Measurements from ENCODE around the gene PIGS.

DNA sequence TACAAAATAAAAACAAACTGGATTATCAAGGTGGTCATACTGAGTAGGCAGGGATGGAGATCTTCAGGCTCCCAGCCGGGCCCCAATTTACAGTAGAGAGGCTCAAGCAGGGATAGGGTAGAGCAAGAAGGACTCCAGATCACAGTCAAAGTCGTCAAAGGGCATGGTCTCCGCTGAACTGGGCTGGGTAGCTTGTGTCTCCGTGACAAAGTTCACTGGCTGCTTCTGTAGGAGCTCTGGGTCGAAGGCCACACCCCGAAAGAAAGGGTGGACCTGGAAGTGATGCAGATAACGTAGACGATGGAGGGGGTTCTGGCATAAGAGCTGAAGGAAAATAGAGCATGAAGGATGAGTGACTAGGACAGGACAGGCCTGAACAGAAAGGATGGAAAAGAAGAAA, 39.1 kb upstream of the PIGS start:
- no peak for TF ChIP-seq EZH2 (IDR thresholded peaks at IDR 0.05; ENCODE audit: low read length, missing control alignments)
- TF ChIP-seq, protein P1, sequence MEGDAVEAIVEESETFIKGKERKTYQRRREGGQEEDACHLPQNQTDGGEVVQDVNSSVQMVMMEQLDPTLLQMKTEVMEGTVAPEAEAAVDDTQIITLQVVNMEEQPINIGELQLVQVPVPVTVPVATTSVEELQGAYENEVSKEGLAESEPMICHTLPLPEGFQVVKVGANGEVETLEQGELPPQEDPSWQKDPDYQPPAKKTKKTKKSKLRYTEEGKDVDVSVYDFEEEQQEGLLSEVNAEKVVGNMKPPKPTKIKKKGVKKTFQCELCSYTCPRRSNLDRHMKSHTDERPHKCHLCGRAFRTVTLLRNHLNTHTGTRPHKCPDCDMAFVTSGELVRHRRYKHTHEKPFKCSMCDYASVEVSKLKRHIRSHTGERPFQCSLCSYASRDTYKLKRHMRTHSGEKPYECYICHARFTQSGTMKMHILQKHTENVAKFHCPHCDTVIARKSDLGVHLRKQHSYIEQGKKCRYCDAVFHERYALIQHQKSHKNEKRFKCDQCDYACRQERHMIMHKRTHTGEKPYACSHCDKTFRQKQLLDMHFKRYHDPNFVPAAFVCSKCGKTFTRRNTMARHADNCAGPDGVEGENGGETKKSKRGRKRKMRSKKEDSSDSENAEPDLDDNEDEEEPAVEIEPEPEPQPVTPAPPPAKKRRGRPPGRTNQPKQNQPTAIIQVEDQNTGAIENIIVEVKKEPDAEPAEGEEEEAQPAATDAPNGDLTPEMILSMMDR (conservative IDR thresholded peaks at IDR 0.05 in 1 of 2, IDR thresholded peaks at IDR 0.05 in 1 of 2; ENCODE audit: low read depth in 1 of 2, low read length in 2 of 2): no peak
